K562 (cell line): Measurements from ENCODE around the gene CALU. TPM values are rescaled to one million over a fixed set of nuclear protein-coding genes. Genes with fewer than 3 reads are reported as not detected.

Experiments
- ARNT ChIP-seq, 2 experiments: fragments of 450-650 bp; IDR thresholded peaks; 2 replicates each; pipeline ENCODE4 v1.6.1; 2016; ENCODE audit warnings: mild to moderate bottlenecking in 1 of 2
- CBX3 ChIP-seq, 2 experiments: IDR thresholded peaks; 1 replicate in 1 of 2; 2 replicates in 1 of 2; pipeline ENCODE4 v1.6.1; 2012; ENCODE audit warnings: inconsistent platforms in 2 of 2, low read length in 2 of 2, borderline replicate concordance in 1 of 2, control low read depth in 1 of 2
- DACH1 ChIP-seq: fragments of 450-650 bp; IDR thresholded peaks from 2 replicates; pipeline ENCODE4 v1.6.1; 2018; ENCODE audit not compliant: partially characterized antibody
- FOS ChIP-seq: IDR thresholded peaks from 3 replicates; pipeline ENCODE4 v1.6.1; 2011; ENCODE audit not compliant: insufficient read length; ENCODE audit errors: extremely low read depth
- KHSRP ChIP-seq: fragments of 450-650 bp; IDR thresholded peaks from 2 replicates; pipeline ENCODE4 v1.6.1; 2017
- NR3C1 ChIP-seq: sonication (generic); formaldehyde crosslinking; IDR thresholded peaks from 2 replicates; pipeline ENCODE4 v1.8.1; 2022; ENCODE audit warnings: missing genetic modification reagents
- PCBP2 ChIP-seq: fragments of 200-400 bp; formaldehyde crosslinking; IDR thresholded peaks from 2 replicates; pipeline ENCODE4 v1.6.1; 2018; ENCODE audit warnings: low read length, low read depth, mild to moderate bottlenecking, moderate library complexity; ENCODE audit not compliant: poor library complexity, severe bottlenecking
- RBFOX2 ChIP-seq: fragments of 200-400 bp; formaldehyde crosslinking; IDR thresholded peaks from 2 replicates; pipeline ENCODE4 v1.6.1; 2017; ENCODE audit warnings: low read depth, mild to moderate bottlenecking, low read length, moderate library complexity
- STAT5B ChIP-seq: fragments of 250-450 bp; sonication (Bioruptor Pico); IDR thresholded peaks from 2 replicates; pipeline ENCODE4 v1.8.0; 2021; ENCODE audit warnings: mild to moderate bottlenecking, inconsistent platforms
- TAF1 ChIP-seq: IDR thresholded peaks from 2 replicates; pipeline ENCODE4 v1.6.1; 2011; ENCODE audit warnings: mild to moderate bottlenecking, low read length, moderate library complexity; ENCODE audit not compliant: insufficient read depth, control insufficient read depth, severe bottlenecking; ENCODE audit errors: extremely low read depth
- ZNF165 ChIP-seq: fragments of 250-450 bp; sonication (Bioruptor Pico); IDR thresholded peaks from 2 replicates; pipeline ENCODE4 v1.4.0; 2020; ENCODE audit warnings: borderline replicate concordance
- polyA plus RNA-seq, 8 experiments: library from polyadenylated mRNA; depleted of rRNA in 4 of 8; stranded (reverse) in 5 of 8; unstranded in 3 of 8; fragments of >200 nt; fragmentation: Nextera tagmentation in 2 of 8; fragmentation: Illumina TruSeq in 1 of 8; extraction: Ambion mirVana in 2 of 8; extraction: Trizol in 1 of 8; gene quantifications; 2 replicates each; pipeline versions ENCODE4 v1.2.1 to v1.2.3, GENCODE V29; 2011 to 2014; ENCODE audit warnings: inconsistent platforms in 1 of 8, missing spikeins in 1 of 8
- total RNA-seq, 7 experiments: library from RNA; depleted of rRNA in 6 of 7; stranded (reverse); fragments of >200 nt in 6 of 7; fragmentation: Illumina TruSeq in 2 of 7; extraction: Trizol in 2 of 7; gene quantifications; 2 replicates each; pipeline versions ENCODE4 v1.2.1 to v1.2.3, GENCODE V29; 2011 to 2021; ENCODE audit warnings: low replicate concordance in 1 of 7
- TF ChIP-seq, protein P1 (sequence below): fragments of 250-450 bp; sonication (Bioruptor Pico); IDR thresholded peaks from 2 replicates; pipeline ENCODE4 v1.5.0; 2020; ENCODE audit warnings: mild to moderate bottlenecking, borderline replicate concordance
- TF ChIP-seq, protein P2 (sequence below): fragments of 450-650 bp; IDR thresholded peaks from one replicate; pipeline ENCODE4 v1.6.1; 2018; ENCODE audit warnings: mild to moderate bottlenecking, moderate library complexity; ENCODE audit not compliant: partially characterized antibody
- TF ChIP-seq, protein P3 (sequence below): fragments of 250-450 bp; sonication (Bioruptor Pico); IDR thresholded peaks from 2 replicates; pipeline ENCODE4 v1.8.0; 2022; ENCODE audit warnings: moderate library complexity, mild to moderate bottlenecking, inconsistent platforms
- TF ChIP-seq, protein P4 (sequence below): fragments of 250-450 bp; sonication (Bioruptor Pico); IDR thresholded peaks from 2 replicates; pipeline ENCODE4 v1.4.0; 2020; ENCODE audit warnings: mild to moderate bottlenecking, moderate library complexity, borderline replicate concordance
- TF ChIP-seq, protein P5 (sequence below): sonication (generic); formaldehyde crosslinking; IDR thresholded peaks from 2 replicates; pipeline ENCODE4 v1.8.1; 2023; ENCODE audit warnings: mild to moderate bottlenecking, missing genetic modification reagents
- TF ChIP-seq, protein P6 (sequence below): fragments of 250-450 bp; sonication (Bioruptor Pico); IDR thresholded peaks from 2 replicates; pipeline ENCODE4 v1.8.0; 2021; ENCODE audit warnings: moderate library complexity, mild to moderate bottlenecking, inconsistent platforms

The CALU gene
- total and polyA plus RNA-seq, 9 of the 15 experiments (the other 6 are each of a cell fraction or from before 2014, with no cell fraction given) = 166 to 286 (median 215) TPM

DNA sequence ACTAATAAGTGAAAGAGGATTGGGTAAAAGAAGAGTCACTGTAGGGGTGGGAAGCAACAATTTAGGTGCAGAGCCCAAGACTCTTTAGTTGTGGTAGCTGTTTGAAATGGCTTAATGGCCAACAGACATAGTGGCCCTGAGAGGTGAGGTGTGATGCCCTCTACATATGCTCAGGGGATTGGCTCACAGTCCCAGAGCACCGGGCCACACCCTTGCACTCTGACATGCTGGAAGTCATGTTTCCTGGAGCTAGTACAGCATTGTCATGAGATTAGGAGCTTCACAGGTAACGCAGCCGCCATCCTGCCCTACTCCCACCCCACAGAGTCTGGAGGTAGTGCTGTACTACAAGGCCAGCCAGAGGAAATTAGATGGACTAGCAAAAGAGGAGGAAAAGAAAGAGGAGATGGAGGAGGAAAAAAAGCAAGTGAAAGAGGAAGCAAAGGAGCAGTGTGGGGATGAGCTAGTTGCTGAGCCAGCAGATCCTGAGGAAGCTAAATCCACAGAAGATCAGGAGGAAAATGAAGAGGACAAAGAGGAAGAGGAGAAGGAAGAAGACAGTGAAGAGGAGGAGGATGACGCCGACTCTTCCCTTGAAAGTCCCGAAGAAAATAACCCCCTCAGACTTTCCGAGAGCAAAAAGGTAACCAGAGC lies 76.3 kb downstream of the CALU start (continued):
- TF ChIP-seq, protein P1, sequence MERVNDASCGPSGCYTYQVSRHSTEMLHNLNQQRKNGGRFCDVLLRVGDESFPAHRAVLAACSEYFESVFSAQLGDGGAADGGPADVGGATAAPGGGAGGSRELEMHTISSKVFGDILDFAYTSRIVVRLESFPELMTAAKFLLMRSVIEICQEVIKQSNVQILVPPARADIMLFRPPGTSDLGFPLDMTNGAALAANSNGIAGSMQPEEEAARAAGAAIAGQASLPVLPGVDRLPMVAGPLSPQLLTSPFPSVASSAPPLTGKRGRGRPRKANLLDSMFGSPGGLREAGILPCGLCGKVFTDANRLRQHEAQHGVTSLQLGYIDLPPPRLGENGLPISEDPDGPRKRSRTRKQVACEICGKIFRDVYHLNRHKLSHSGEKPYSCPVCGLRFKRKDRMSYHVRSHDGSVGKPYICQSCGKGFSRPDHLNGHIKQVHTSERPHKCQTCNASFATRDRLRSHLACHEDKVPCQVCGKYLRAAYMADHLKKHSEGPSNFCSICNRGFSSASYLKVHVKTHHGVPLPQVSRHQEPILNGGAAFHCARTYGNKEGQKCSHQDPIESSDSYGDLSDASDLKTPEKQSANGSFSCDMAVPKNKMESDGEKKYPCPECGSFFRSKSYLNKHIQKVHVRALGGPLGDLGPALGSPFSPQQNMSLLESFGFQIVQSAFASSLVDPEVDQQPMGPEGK = no peak
- TF ChIP-seq DACH1 (no peak), CBX3 (IDR thresholded peaks at IDR 0.05; ENCODE audit: borderline replicate concordance in 1 of 2, low read length in 2 of 2) (no peak), FOS (no peak), ARNT (IDR thresholded peaks at IDR 0.05) (no peak), NR3C1 (CRISPR knock-in tag) (no peak), KHSRP (no peak), STAT5B (CRISPR knock-in tag) (no peak), ZNF165 (CRISPR knock-in tag) (no peak), RBFOX2 (no peak), PCBP2 (no peak), TAF1 (no peak)
- TF ChIP-seq, protein P2, sequence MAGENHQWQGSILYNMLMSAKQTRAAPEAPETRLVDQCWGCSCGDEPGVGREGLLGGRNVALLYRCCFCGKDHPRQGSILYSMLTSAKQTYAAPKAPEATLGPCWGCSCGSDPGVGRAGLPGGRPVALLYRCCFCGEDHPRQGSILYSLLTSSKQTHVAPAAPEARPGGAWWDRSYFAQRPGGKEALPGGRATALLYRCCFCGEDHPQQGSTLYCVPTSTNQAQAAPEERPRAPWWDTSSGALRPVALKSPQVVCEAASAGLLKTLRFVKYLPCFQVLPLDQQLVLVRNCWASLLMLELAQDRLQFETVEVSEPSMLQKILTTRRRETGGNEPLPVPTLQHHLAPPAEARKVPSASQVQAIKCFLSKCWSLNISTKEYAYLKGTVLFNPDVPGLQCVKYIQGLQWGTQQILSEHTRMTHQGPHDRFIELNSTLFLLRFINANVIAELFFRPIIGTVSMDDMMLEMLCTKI = no peak
- TF ChIP-seq, protein P3, sequence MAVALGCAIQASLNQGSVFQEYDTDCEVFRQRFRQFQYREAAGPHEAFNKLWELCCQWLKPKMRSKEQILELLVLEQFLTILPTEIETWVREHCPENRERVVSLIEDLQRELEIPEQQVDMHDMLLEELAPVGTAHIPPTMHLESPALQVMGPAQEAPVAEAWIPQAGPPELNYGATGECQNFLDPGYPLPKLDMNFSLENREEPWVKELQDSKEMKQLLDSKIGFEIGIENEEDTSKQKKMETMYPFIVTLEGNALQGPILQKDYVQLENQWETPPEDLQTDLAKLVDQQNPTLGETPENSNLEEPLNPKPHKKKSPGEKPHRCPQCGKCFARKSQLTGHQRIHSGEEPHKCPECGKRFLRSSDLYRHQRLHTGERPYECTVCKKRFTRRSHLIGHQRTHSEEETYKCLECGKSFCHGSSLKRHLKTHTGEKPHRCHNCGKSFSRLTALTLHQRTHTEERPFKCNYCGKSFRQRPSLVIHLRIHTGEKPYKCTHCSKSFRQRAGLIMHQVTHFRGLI = no peak
- TF ChIP-seq, protein P4, sequence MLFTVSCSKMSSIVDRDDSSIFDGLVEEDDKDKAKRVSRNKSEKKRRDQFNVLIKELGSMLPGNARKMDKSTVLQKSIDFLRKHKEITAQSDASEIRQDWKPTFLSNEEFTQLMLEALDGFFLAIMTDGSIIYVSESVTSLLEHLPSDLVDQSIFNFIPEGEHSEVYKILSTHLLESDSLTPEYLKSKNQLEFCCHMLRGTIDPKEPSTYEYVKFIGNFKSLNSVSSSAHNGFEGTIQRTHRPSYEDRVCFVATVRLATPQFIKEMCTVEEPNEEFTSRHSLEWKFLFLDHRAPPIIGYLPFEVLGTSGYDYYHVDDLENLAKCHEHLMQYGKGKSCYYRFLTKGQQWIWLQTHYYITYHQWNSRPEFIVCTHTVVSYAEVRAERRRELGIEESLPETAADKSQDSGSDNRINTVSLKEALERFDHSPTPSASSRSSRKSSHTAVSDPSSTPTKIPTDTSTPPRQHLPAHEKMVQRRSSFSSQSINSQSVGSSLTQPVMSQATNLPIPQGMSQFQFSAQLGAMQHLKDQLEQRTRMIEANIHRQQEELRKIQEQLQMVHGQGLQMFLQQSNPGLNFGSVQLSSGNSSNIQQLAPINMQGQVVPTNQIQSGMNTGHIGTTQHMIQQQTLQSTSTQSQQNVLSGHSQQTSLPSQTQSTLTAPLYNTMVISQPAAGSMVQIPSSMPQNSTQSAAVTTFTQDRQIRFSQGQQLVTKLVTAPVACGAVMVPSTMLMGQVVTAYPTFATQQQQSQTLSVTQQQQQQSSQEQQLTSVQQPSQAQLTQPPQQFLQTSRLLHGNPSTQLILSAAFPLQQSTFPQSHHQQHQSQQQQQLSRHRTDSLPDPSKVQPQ (CRISPR knock-in tag) = no peak
- TF ChIP-seq, protein P5, sequence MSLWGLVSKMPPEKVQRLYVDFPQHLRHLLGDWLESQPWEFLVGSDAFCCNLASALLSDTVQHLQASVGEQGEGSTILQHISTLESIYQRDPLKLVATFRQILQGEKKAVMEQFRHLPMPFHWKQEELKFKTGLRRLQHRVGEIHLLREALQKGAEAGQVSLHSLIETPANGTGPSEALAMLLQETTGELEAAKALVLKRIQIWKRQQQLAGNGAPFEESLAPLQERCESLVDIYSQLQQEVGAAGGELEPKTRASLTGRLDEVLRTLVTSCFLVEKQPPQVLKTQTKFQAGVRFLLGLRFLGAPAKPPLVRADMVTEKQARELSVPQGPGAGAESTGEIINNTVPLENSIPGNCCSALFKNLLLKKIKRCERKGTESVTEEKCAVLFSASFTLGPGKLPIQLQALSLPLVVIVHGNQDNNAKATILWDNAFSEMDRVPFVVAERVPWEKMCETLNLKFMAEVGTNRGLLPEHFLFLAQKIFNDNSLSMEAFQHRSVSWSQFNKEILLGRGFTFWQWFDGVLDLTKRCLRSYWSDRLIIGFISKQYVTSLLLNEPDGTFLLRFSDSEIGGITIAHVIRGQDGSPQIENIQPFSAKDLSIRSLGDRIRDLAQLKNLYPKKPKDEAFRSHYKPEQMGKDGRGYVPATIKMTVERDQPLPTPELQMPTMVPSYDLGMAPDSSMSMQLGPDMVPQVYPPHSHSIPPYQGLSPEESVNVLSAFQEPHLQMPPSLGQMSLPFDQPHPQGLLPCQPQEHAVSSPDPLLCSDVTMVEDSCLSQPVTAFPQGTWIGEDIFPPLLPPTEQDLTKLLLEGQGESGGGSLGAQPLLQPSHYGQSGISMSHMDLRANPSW = no peak
- TF ChIP-seq, protein P6, sequence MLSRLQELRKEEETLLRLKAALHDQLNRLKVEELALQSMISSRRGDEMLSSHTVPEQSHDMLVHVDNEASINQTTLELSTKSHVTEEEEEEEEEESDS (CRISPR knock-in tag) = no peak
